ENCODE measurements around the gene KLHL14. TPM values are rescaled to one million over a fixed set of nuclear protein-coding genes. Genes with fewer than 3 reads are reported as not detected.

The KLHL14 gene
- total RNA-seq, 1 experiment from 2014 or later = not detected

DNA sequence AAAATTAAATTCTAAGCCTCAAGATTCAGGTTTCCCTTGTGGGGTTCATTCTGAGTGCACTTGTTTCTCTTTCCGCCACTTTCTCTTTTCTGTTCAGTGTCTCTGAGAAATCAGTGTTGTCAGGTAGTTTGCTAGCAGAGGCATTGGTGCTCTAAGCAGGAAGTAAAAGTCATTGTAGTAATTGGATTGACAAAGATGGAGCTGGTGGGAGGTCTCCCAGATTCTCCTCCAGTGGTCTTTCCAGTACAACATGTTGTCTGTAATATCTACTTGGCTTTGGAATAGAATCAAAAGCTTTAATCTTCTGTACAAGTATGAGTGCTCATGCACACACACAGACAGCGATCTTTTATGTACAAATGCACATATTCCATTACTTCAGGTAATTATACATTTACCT lies 135.6 kb downstream of the KLHL14 start (continued):
- TF ChIP-seq, protein P1, sequence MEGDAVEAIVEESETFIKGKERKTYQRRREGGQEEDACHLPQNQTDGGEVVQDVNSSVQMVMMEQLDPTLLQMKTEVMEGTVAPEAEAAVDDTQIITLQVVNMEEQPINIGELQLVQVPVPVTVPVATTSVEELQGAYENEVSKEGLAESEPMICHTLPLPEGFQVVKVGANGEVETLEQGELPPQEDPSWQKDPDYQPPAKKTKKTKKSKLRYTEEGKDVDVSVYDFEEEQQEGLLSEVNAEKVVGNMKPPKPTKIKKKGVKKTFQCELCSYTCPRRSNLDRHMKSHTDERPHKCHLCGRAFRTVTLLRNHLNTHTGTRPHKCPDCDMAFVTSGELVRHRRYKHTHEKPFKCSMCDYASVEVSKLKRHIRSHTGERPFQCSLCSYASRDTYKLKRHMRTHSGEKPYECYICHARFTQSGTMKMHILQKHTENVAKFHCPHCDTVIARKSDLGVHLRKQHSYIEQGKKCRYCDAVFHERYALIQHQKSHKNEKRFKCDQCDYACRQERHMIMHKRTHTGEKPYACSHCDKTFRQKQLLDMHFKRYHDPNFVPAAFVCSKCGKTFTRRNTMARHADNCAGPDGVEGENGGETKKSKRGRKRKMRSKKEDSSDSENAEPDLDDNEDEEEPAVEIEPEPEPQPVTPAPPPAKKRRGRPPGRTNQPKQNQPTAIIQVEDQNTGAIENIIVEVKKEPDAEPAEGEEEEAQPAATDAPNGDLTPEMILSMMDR (IDR thresholded peaks at IDR 0.05 in 2 of 3, conservative IDR thresholded peaks at IDR 0.05 in 1 of 3; ENCODE audit: borderline replicate concordance in 1 of 3, insufficient read depth in 1 of 3, low read depth in 2 of 3, low read length in 2 of 3) = no peak
- no peak for TF ChIP-seq EZH2phosphoT487 (IDR thresholded peaks at IDR 0.05; ENCODE audit: borderline replicate concordance)
- no peak for TF ChIP-seq EZH2 (IDR thresholded peaks at IDR 0.05)
- TF ChIP-seq CBX3 (IDR thresholded peaks at IDR 0.05; ENCODE audit: low read depth) = no peak
- TF ChIP-seq ELF1 (IDR thresholded peaks at IDR 0.05; ENCODE audit: borderline replicate concordance, low read depth) = no peak

DNA sequence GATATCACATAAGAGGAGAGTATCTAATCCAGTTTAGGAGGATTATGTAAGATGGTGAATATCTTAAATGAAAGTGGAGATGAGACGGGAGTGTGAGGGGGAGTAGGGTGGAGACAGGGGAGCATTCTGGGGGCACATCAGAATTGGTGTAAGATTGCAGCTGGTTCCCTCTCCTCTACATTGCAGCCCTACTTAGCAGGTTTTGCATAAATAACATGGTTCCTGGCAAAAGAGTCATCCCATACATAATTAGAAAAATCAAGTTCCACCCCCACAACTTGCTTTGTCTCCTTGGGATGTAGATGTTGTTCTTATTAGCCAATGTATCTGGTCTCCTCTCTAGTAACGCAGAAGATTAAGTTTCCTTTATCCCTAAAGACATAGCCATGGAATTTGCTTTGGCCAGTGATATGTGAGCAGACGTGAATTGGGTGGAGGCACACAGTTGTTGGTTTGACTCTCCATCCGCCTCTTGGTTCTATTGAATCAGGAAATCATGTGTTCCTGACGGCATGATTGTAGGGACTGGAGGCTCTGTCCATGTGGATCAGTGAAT lies 137.9 kb downstream of the KLHL14 start:
- Histone ChIP-seq H3K79me2 (ENCODE audit: insufficient read depth, low read length) (no peaks in the 10 kb centered on the region), H2AFZ (ENCODE audit: low read depth, low read length, poor library complexity, severe bottlenecking) (no peak overlapping the region), H3K36me3 (ENCODE audit: control insufficient read depth in 1 of 2, insufficient read depth in 2 of 2, low read length in 2 of 2) (no peaks in the 10 kb centered on the region), H3K27me3 (ENCODE audit: insufficient read depth, low read length) (peaks cover 9% of the 10 kb centered on the region; the same call in 1 of the 2 replicates), H3K27ac (ENCODE audit: low read depth, low read length) (no peak overlapping the region), H4K20me1 (ENCODE audit: insufficient read depth) (no peaks in the 10 kb centered on the region), H3K9ac (ENCODE audit: low read length) (no peak overlapping the region), H3K4me2 (ENCODE audit: low read length) (no peak overlapping the region), H3K4me3 (replicated peaks in 1 of 2; ENCODE audit: low read depth in 1 of 2, low read length in 2 of 2) (no peak overlapping the region), H3K4me1 (ENCODE audit: control insufficient read depth in 1 of 2, insufficient read depth in 2 of 2, low read length in 2 of 2) (no peaks in the 10 kb centered on the region), H3K9me2 (ENCODE audit: insufficient read depth) (no peaks in the 10 kb centered on the region), H3K9me3 (ENCODE audit: control insufficient read depth in 1 of 2, insufficient read depth in 1 of 2, low read depth in 1 of 2, low read length in 2 of 2) (no peaks in the 10 kb centered on the region)
- POLR2A ChIA-PET = no interaction called here
- ATAC-seq (no peak), DNase-seq (ENCODE audit: low read depth, low spot score) (no peak)
- TF ChIP-seq SP1 (IDR thresholded peaks at IDR 0.05; ENCODE audit: low read depth) (no peak), SRF (IDR thresholded peaks at IDR 0.05; ENCODE audit: low read depth) (no peak), POLR2A (IDR thresholded peaks at IDR 0.05; ENCODE audit: borderline replicate concordance, extremely low read depth, insufficient read depth, insufficient read length) (no peak), POLR2AphosphoS5 (IDR thresholded peaks at IDR 0.05; ENCODE audit: low read depth, low read length) (no peak), EZH2phosphoT487 (IDR thresholded peaks at IDR 0.05; ENCODE audit: borderline replicate concordance) (no peak), EGR1 (IDR thresholded peaks at IDR 0.05; ENCODE audit: low read depth) (no peak), CBX3 (IDR thresholded peaks at IDR 0.05; ENCODE audit: low read depth) (no peak), JUND (IDR thresholded peaks at IDR 0.05) (no peak), EZH2 (IDR thresholded peaks at IDR 0.05) (no peak), CEBPB (IDR thresholded peaks at IDR 0.05; ENCODE audit: low read depth) (no peak)
- TF ChIP-seq, protein P2, sequence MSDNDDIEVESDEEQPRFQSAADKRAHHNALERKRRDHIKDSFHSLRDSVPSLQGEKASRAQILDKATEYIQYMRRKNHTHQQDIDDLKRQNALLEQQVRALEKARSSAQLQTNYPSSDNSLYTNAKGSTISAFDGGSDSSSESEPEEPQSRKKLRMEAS (IDR thresholded peaks at IDR 0.05) = no peak
- TF ChIP-seq, protein P3, sequence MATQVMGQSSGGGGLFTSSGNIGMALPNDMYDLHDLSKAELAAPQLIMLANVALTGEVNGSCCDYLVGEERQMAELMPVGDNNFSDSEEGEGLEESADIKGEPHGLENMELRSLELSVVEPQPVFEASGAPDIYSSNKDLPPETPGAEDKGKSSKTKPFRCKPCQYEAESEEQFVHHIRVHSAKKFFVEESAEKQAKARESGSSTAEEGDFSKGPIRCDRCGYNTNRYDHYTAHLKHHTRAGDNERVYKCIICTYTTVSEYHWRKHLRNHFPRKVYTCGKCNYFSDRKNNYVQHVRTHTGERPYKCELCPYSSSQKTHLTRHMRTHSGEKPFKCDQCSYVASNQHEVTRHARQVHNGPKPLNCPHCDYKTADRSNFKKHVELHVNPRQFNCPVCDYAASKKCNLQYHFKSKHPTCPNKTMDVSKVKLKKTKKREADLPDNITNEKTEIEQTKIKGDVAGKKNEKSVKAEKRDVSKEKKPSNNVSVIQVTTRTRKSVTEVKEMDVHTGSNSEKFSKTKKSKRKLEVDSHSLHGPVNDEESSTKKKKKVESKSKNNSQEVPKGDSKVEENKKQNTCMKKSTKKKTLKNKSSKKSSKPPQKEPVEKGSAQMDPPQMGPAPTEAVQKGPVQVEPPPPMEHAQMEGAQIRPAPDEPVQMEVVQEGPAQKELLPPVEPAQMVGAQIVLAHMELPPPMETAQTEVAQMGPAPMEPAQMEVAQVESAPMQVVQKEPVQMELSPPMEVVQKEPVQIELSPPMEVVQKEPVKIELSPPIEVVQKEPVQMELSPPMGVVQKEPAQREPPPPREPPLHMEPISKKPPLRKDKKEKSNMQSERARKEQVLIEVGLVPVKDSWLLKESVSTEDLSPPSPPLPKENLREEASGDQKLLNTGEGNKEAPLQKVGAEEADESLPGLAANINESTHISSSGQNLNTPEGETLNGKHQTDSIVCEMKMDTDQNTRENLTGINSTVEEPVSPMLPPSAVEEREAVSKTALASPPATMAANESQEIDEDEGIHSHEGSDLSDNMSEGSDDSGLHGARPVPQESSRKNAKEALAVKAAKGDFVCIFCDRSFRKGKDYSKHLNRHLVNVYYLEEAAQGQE (IDR thresholded peaks at IDR 0.05; ENCODE audit: low read depth) = no peak
- TF ChIP-seq, protein P1 (IDR thresholded peaks at IDR 0.05 in 2 of 3, conservative IDR thresholded peaks at IDR 0.05 in 1 of 3; ENCODE audit: borderline replicate concordance in 1 of 3, insufficient read depth in 1 of 3, low read depth in 2 of 3, low read length in 2 of 3) = no peak
- RAD21 ChIA-PET (ENCODE audit: low non-redundant PET in 1 of 2, low total read pairs in 2 of 2, uncharacterized antibody in 2 of 2, unreplicated experiment in 2 of 2) = no interaction called here
- BruUV-seq (replicated peaks) = no TSS peak
- CTCF ChIA-PET = no interaction called here
- intact Hi-C loops (cut with micrococcal nuclease) = no loop called here
